NCI-H1694 (cell line): ENCODE measurements around the gene KRT27.

ENCODE experiments used
- DNase-seq: peaks from one replicate; lab custom pipeline; 2025; lab: John Stamatoyannopoulos, UW

The KRT27 gene

GRCh38 chr17:40809721-40810421, 27.5 kb upstream of the KRT27 start:
- DNase-seq, result no peak

GRCh38 chr17:40806131-40806530, 23.8 kb upstream of the KRT27 start:
- DNase-seq, result no peak

- peak; percentile 55 for DNase-seq
Measured at GRCh38 chr17:40803617-40804082, 21.3 kb upstream of the KRT27 start.

- DNase-seq, result no peak
Measured at GRCh38 chr17:40801157-40801556, 18.8 kb upstream of the KRT27 start.

- no peak for DNase-seq
Measured at GRCh38 chr17:40800381-40800780, 18.0 kb upstream of the KRT27 start.

GRCh38 chr17:40799859-40800258, 17.5 kb upstream of the KRT27 start, which contains the start of gene KRT28:
KRT28 (minus strand) TSS chr17:40799959; CDS start chr17:40799893, 66 bp downstream.
- no peak for DNase-seq

- DNase-seq, result no peak
Measured at GRCh38 chr17:40796846-40797245, 14.5 kb upstream of the KRT27 start.

- DNase-seq, result no peak
Measured at GRCh38 chr17:40795019-40795667, 12.8 kb upstream of the KRT27 start.

- DNase-seq, result no peak
Measured at GRCh38 chr17:40794466-40794865, 12.1 kb upstream of the KRT27 start.

GRCh38 chr17:40793832-40794231, 11.5 kb upstream of the KRT27 start:
- no peak for DNase-seq

GRCh38 chr17:40791787-40792436, 9.6 kb upstream of the KRT27 start:
- peak; percentile 3 for DNase-seq

GRCh38 chr17:40791111-40791510, 8.8 kb upstream of the KRT27 start:
- no peak for DNase-seq

- no peak for DNase-seq
Measured at GRCh38 chr17:40779181-40779909, 3.0 kb downstream of the KRT27 start.

- DNase-seq, result no peak
Measured at GRCh38 chr17:40778461-40778860, 3.9 kb downstream of the KRT27 start.

- no peak for DNase-seq
Measured at GRCh38 chr17:40777971-40778370, 4.4 kb downstream of the KRT27 start.

GRCh38 chr17:40777459-40777858, 4.9 kb downstream of the KRT27 start:
- no peak for DNase-seq

- no peak for DNase-seq
Measured at GRCh38 chr17:40775945-40776344, 6.4 kb downstream of the KRT27 start.

GRCh38 chr17:40772101-40772500, 10.2 kb downstream of the KRT27 start, which contains the start of gene KRT26:
KRT26 (minus strand) TSS chr17:40772201; CDS start chr17:40772113, 88 bp downstream.
- no peak for DNase-seq

- DNase-seq, result no peak
Measured at GRCh38 chr17:40765657-40766056, 16.7 kb downstream of the KRT27 start.

- no peak for DNase-seq
Measured at GRCh38 chr17:40763752-40764151, 18.6 kb downstream of the KRT27 start.

- no peak for DNase-seq
Measured at GRCh38 chr17:40760105-40761016, 22.0 kb downstream of the KRT27 start.
